ENCODE results near the gene SULF2.

SULF2 gene

DNA sequence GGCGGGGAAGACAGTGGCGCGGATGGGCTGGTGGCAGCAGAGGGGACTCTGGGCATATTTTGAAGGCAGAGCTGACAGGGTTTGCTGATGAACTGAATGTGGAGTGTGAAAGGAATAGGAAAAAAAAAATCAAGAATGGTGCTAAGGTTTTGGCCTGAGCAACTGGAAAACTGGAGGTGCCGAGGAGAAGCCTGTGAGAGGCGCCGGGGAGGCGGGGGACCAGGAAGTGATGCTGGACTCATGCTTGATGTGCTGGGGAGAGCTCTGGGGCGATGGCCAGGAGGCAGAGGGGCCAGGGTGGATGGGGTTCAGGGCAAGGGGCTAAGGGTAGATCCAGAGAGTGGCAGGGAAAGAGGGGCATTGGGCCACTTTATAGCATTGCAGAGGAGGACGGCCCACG, 55.8 kb downstream of the SULF2 start:
- H3K36me3 ChIP-seq (replicated peaks), result no peaks in the 10 kb centered on the region
- no peak overlapping the region for H3K4me3 ChIP-seq (ENCODE audit: low read depth, low read length)
- in situ Hi-C loops (cut with HindIII; ENCODE audit: low pct_ligation_motif_present, low sequenced_read_pairs), result no loop called here
- DNase-seq, result no peak
- TF ChIP-seq, protein P1, sequence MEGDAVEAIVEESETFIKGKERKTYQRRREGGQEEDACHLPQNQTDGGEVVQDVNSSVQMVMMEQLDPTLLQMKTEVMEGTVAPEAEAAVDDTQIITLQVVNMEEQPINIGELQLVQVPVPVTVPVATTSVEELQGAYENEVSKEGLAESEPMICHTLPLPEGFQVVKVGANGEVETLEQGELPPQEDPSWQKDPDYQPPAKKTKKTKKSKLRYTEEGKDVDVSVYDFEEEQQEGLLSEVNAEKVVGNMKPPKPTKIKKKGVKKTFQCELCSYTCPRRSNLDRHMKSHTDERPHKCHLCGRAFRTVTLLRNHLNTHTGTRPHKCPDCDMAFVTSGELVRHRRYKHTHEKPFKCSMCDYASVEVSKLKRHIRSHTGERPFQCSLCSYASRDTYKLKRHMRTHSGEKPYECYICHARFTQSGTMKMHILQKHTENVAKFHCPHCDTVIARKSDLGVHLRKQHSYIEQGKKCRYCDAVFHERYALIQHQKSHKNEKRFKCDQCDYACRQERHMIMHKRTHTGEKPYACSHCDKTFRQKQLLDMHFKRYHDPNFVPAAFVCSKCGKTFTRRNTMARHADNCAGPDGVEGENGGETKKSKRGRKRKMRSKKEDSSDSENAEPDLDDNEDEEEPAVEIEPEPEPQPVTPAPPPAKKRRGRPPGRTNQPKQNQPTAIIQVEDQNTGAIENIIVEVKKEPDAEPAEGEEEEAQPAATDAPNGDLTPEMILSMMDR (IDR thresholded peaks at IDR 0.05; ENCODE audit: low read depth, low read length, missing control alignments), result no peak
- H3K27me3 ChIP-seq (replicated peaks), result peaks cover 2% of the 10 kb centered on the region
- no peak overlapping the region for H3K27ac ChIP-seq

DNA sequence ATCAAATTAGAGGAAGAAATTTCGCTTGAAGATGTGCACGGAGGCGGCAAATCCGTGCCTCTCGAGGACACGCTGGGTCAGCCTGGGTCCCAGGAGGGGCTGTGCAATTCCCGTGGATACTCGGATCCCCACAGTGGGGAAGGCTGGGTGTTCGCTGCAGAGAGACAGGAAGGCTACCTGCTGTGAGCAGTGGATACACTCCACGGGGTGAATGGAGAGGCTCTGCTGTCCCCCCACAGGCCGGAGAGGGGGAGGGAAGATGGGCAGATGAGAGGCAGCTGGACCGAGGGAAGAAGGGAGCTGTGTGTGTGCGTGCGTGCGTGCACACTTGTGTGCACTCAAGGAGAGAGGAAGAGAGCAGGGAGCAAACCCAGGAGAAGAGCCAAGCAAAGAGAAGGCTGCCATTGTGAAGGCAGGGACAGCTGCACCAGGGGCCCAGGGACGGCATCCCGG, 57.3 kb downstream of the SULF2 start:
- Histone ChIP-seq H3K27ac (no peak overlapping the region), H3K36me3 (replicated peaks) (no peaks in the 10 kb centered on the region), H3K4me3 (ENCODE audit: low read depth, low read length) (no peak overlapping the region), H3K27me3 (replicated peaks) (peaks cover 2% of the 10 kb centered on the region)
- in situ Hi-C loops (cut with HindIII; ENCODE audit: low pct_ligation_motif_present, low sequenced_read_pairs), result no loop called here
- DNase-seq, result no peak
- TF ChIP-seq, protein P1 (IDR thresholded peaks at IDR 0.05; ENCODE audit: low read depth, low read length, missing control alignments), result no peak

- peaks cover 2% of the 10 kb centered on the region for H3K27me3 ChIP-seq (replicated peaks)
- DNase-seq, result no peak
- TF ChIP-seq, protein P1 (IDR thresholded peaks at IDR 0.05; ENCODE audit: low read depth, low read length, missing control alignments), result no peak
- no peak overlapping the region for H3K4me3 ChIP-seq (ENCODE audit: low read depth, low read length)
- no peaks in the 10 kb centered on the region for H3K36me3 ChIP-seq (replicated peaks)
- H3K27ac ChIP-seq, result no peak overlapping the region
- in situ Hi-C loops (cut with HindIII; ENCODE audit: low pct_ligation_motif_present, low sequenced_read_pairs), result no loop called here
Measured at GRCh38 chr20:47727170-47727880, 58.0 kb downstream of the SULF2 start.

- TF ChIP-seq, protein P1 (IDR thresholded peaks at IDR 0.05; ENCODE audit: low read depth, low read length, missing control alignments), result no peak
- in situ Hi-C loops (cut with HindIII; ENCODE audit: low pct_ligation_motif_present, low sequenced_read_pairs), result no loop called here
- peaks cover 2% of the 10 kb centered on the region for H3K27me3 ChIP-seq (replicated peaks)
- no peak for DNase-seq
- H3K4me3 ChIP-seq (ENCODE audit: low read depth, low read length), result no peak overlapping the region
- no peak overlapping the region for H3K27ac ChIP-seq
- H3K36me3 ChIP-seq (replicated peaks), result no peaks in the 10 kb centered on the region
Measured at GRCh38 chr20:47726632-47727031, 58.6 kb downstream of the SULF2 start.

GRCh38 chr20:47725248-47725973, 59.9 kb downstream of the SULF2 start:
- TF ChIP-seq, protein P1 (IDR thresholded peaks at IDR 0.05; ENCODE audit: low read depth, low read length, missing control alignments), result peak; percentile 93
- in situ Hi-C loops (cut with HindIII; ENCODE audit: low pct_ligation_motif_present, low sequenced_read_pairs), result no loop called here
- H3K36me3 ChIP-seq (replicated peaks), result no peaks in the 10 kb centered on the region

More at GRCh38 chr20:47725248-47725973, 59.9 kb downstream of the SULF2 start:
- Histone ChIP-seq H3K4me3 (ENCODE audit: low read depth, low read length) (no peak overlapping the region), H3K27me3 (replicated peaks) (peaks cover 2% of the 10 kb centered on the region), H3K27ac (no peak overlapping the region)
- peak; percentile 65 for DNase-seq
